Measurements from ENCODE around the gene CDK14. TPM values are rescaled to one million over a fixed set of nuclear protein-coding genes. Genes with fewer than 3 reads are reported as not detected.

Gene CDK14
- total RNA-seq, 2 donors from 2014 or later, result 1.9 to 4.9 TPM

DNA sequence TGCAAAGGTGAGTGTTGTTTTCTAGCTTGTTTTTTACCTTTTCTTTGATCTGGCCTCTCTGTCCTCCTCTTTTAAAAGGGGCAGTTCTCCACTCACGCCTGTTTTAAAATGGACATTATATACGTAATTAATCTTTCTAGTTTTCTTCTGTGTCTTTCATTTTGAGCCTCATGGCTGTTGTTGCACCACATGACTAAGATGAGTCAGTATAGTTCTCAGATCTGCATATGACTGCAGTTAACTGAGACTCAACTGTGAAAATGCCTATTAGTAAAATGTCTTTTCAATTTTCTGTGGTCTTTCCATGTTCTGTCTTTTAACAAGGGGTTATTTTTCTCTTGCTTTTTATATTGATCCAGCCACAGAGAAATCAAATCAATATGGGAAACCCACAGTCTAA lies 296.1 kb downstream of the CDK14 start:
- intact Hi-C loops (cut with DNase I), result no loop called here
- H3K27me3 ChIP-seq, result no peaks in the 10 kb centered on the region

DNA sequence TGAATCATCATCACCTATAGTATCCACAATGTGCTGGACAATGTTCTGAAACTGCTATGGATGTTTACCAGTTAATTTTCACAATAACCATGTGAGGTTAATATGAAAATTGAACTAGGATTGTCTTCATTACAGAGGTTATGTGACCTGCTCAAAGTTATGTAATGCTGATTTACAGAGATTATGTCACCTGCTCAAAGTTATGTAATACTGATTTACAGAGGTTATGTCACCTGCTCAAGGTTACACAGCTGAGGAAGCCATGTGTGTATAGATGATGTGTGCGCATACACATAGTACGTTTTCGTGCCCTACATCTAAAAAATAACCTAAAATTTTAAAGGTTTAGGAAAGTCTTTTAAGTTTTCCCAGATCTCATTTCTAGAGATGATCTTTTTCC lies 298.0 kb downstream of the CDK14 start:
- Histone ChIP-seq H3K27ac (no peak overlapping the region), H3K4me3 (no peak overlapping the region), H3K27me3 (no peaks in the 10 kb centered on the region), H3K36me3 (no peaks in the 10 kb centered on the region), H3K9ac (ENCODE audit: low read depth in 2 of 2, low read length in 2 of 2) (no peak overlapping the region), H3K9me3 (no peaks in the 10 kb centered on the region), H3K4me1 (no peaks in the 10 kb centered on the region)
- intact Hi-C loops (cut with DNase I), result no loop called here
- TF ChIP-seq, protein P1, sequence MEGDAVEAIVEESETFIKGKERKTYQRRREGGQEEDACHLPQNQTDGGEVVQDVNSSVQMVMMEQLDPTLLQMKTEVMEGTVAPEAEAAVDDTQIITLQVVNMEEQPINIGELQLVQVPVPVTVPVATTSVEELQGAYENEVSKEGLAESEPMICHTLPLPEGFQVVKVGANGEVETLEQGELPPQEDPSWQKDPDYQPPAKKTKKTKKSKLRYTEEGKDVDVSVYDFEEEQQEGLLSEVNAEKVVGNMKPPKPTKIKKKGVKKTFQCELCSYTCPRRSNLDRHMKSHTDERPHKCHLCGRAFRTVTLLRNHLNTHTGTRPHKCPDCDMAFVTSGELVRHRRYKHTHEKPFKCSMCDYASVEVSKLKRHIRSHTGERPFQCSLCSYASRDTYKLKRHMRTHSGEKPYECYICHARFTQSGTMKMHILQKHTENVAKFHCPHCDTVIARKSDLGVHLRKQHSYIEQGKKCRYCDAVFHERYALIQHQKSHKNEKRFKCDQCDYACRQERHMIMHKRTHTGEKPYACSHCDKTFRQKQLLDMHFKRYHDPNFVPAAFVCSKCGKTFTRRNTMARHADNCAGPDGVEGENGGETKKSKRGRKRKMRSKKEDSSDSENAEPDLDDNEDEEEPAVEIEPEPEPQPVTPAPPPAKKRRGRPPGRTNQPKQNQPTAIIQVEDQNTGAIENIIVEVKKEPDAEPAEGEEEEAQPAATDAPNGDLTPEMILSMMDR (IDR thresholded peaks at IDR 0.05), result no peak
- DNase-seq, result no peak

More for the DNA sequence above, 296.1 kb downstream of the CDK14 start:
- Histone ChIP-seq H3K36me3 (no peaks in the 10 kb centered on the region), H3K4me1 (no peaks in the 10 kb centered on the region), H3K4me3 (no peak overlapping the region), H3K27ac (no peak overlapping the region), H3K9ac (ENCODE audit: low read depth in 2 of 2, low read length in 2 of 2) (no peak overlapping the region), H3K9me3 (no peaks in the 10 kb centered on the region)
- DNase-seq, result no peak
- TF ChIP-seq, protein P1 (IDR thresholded peaks at IDR 0.05), result no peak

DNA sequence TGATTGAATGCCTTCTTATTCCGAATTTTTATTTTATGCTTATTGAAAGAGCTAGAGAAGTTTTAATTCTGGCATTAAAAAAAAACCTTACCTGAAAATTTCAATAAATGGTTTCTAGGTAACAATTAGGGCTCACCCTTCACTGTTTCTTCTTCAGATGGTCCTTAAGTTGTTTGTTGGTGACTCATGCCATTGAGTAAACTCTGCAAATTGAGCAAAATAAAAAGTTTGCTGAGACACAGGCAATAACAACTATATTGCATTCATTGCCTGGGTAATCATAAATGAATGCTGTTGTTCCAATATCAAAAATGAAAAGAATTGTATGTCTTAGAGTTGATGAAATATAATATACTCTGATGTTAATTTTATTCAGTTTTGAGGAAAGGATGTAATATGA lies 300.3 kb downstream of the CDK14 start:
- Histone ChIP-seq H3K9ac (ENCODE audit: low read depth in 2 of 2, low read length in 2 of 2) (no peak overlapping the region), H3K9me3 (no peaks in the 10 kb centered on the region), H3K27me3 (no peaks in the 10 kb centered on the region), H3K4me1 (no peaks in the 10 kb centered on the region), H3K4me3 (no peak overlapping the region), H3K27ac (no peak overlapping the region), H3K36me3 (no peaks in the 10 kb centered on the region)
- DNase-seq, result no peak
- intact Hi-C loops (cut with DNase I), result no loop called here
- TF ChIP-seq, protein P1 (IDR thresholded peaks at IDR 0.05), result no peak

DNA sequence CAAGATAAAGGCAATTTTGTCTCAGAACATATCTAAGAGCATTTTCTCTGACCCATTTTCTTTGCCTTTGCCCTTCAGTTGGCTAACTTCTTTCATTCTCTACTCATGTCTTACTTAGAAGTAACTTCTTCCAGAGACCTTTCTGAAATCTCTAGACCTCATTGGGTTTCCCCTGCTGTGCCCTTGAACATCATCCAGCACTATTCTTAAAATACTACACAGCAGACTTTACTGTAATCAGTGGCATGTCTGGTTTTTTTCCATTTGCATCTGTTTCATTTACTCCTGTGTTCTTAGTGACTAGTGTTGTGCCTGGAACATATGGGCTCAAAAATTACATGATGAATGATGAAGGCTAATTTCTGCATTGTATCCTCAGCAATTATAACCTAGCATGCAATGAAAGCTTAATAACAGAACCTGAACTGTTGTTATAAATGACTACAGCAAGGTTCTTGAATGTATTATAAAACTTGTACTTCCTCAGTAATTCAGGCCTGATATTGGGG lies 301.9 kb downstream of the CDK14 start:
- Histone ChIP-seq H3K9ac (ENCODE audit: low read depth in 2 of 2, low read length in 2 of 2) (no peak overlapping the region), H3K4me1 (no peaks in the 10 kb centered on the region), H3K4me3 (no peak overlapping the region), H3K27ac (no peak overlapping the region), H3K36me3 (no peaks in the 10 kb centered on the region), H3K27me3 (no peaks in the 10 kb centered on the region), H3K9me3 (no peaks in the 10 kb centered on the region)
- intact Hi-C loops (cut with DNase I), result no loop called here
- DNase-seq, result no peak
- TF ChIP-seq, protein P1 (IDR thresholded peaks at IDR 0.05), result no peak

DNA sequence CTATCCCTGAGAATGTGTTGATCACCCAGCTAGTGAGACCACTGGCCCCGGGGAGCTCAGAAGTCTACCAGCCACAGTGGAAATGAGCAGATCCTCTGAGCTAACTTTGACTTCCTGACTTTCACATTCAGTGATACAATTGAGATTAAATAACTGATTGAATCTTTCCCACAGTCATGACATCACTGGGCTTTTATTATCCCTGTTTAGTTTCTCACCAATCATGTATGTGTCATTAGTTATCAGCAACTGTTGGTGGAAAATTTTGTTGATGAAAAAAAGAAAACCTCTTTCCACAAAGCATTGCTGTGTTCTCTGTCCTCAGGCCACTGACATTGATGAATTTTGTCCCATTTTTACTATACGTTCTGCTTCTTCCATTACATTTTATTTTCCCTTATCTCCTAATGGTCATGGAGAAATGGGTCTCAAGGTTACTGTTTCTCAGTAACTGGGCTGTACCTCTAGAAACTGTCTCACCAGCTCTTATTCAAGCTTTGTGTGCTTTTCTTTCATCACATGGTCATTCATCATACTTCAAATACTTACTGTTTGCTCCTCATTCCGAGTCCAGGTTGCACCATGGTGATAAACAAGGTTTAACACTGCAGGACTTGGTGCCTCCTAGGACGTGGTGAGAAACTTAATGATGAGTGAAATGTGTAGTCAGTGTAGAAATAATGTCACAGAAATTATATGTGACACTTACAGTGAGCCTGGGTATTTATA lies 304.7 kb downstream of the CDK14 start:
- no peak overlapping the region for H3K9ac ChIP-seq (ENCODE audit: low read depth in 2 of 2, low read length in 2 of 2)
- TF ChIP-seq, protein P1 (IDR thresholded peaks at IDR 0.05), result no peak
- H3K36me3 ChIP-seq, result no peaks in the 10 kb centered on the region
- no peaks in the 10 kb centered on the region for H3K27me3 ChIP-seq
- no peak for DNase-seq
- H3K9me3 ChIP-seq, result no peaks in the 10 kb centered on the region
- H3K4me3 ChIP-seq, result no peak overlapping the region
- intact Hi-C loops (cut with DNase I), result no loop called here
- H3K27ac ChIP-seq, result no peak overlapping the region
- H3K4me1 ChIP-seq, result no peaks in the 10 kb centered on the region

Measured in colonic mucosa (tissue), 4 donors.